Measurements from ENCODE around the gene PDXDC1. TPM values are rescaled to one million over a fixed set of nuclear protein-coding genes. Genes with fewer than 3 reads are reported as not detected.
"Not testable (repeated sequence)": the region's sequence is repeated elsewhere in the genome, so short reads cannot be mapped to it uniquely, and the experiment has no call there.

The PDXDC1 gene
- total RNA-seq, 2 donors from 2014 or later, result 58.4 to 78.8 TPM

DNA sequence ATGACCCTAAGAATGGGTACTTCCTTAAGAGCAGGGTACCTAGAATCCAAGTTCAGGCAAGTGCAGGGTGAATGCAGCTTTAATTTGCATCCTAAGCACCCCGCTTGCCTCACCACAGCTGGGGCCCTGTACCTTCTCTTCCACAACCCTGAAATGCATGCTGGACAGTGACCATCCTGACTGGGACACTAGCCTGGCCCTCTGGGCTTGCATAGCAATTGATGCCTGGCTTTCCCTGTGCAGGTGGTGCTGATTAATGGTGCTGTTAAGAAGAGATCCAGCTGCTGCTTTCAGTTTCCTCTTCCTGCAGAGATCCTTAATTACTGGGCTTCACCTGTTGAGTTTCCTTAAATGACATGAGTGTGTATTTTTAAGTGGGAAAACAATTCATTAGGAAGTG lies 209.2 kb downstream of the PDXDC1 start:
- not testable (repeated sequence) for H3K4me1 Mint-ChIP-seq; H3K9me3 ChIP-seq (ENCODE audit: control insufficient read depth, low read length, poor library complexity, severe bottlenecking); H3K36me3 Mint-ChIP-seq (ENCODE audit: low read depth); H3K27me3 Mint-ChIP-seq; ATAC-seq; H3K27ac Mint-ChIP-seq; DNase-seq; H3K4me3 Mint-ChIP-seq

Other genes with a start within 250 kb of the PDXDC1 start
- 1 to 10 TPM; 3.7 to 4.1 TPM for gene NPIPA2, start 232.5 kb upstream of the PDXDC1 start, total RNA-seq
- gene NOMO1, start 141.3 kb upstream of the PDXDC1 start, total RNA-seq, result 10 to 100 TPM; 28.9 to 40.8 TPM
- gene NPIPA1, start 37.6 kb upstream of the PDXDC1 start, total RNA-seq, result 100 to 1,000 TPM in 1 of 2 donors, 10 to 100 TPM in 1; 89.9 to 101 TPM
- gene NTAN1, start 81.0 kb downstream of the PDXDC1 start, total RNA-seq, result 10 to 100 TPM; 26.5 to 34.4 TPM
- 10 to 100 TPM; 32.9 to 37.2 TPM for gene RRN3, start 119.2 kb downstream of the PDXDC1 start, total RNA-seq